Lower leg skin (tissue), 3 donors: ENCODE measurements around the gene RGS13.

Experiments used
- POLR2A ChIP-seq, 2 donors: fragments of 450-650 bp; IDR thresholded peaks; one replicate each; pipeline ENCODE4 v1.6.1; 2016 to 2017; ENCODE audit warnings: antibody characterized with exemption in 2 of 2, mild to moderate bottlenecking in 1 of 2, moderate library complexity in 1 of 2
- TF ChIP-seq, protein P1 (sequence below), 3 donors: fragments of 450-650 bp; IDR thresholded peaks; one replicate each; pipeline ENCODE4 v1.5.1; 2016; ENCODE audit warnings: antibody characterized with exemption in 3 of 3, mild to moderate bottlenecking in 3 of 3, moderate library complexity in 2 of 3

GRCh38 chr1:192678099-192678498 lies 42.2 kb downstream of the RGS13 start:
- TF ChIP-seq, protein P1, sequence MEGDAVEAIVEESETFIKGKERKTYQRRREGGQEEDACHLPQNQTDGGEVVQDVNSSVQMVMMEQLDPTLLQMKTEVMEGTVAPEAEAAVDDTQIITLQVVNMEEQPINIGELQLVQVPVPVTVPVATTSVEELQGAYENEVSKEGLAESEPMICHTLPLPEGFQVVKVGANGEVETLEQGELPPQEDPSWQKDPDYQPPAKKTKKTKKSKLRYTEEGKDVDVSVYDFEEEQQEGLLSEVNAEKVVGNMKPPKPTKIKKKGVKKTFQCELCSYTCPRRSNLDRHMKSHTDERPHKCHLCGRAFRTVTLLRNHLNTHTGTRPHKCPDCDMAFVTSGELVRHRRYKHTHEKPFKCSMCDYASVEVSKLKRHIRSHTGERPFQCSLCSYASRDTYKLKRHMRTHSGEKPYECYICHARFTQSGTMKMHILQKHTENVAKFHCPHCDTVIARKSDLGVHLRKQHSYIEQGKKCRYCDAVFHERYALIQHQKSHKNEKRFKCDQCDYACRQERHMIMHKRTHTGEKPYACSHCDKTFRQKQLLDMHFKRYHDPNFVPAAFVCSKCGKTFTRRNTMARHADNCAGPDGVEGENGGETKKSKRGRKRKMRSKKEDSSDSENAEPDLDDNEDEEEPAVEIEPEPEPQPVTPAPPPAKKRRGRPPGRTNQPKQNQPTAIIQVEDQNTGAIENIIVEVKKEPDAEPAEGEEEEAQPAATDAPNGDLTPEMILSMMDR (IDR thresholded peaks at IDR 0.05), result no peak
- TF ChIP-seq POLR2A (IDR thresholded peaks at IDR 0.05), result no peak
